WERI-Rb-1 (cell line): ENCODE data around the gene TAGAP.
A peak's percentile ranks its signal among the peaks of the same experiment; 100 is the strongest.

Experiments used
- DNase-seq: peaks from one replicate; pipeline ENCODE4 v3.0.0-alpha.2; 2020
- H3K27ac ChIP-seq: fragments of 250-450 bp; sonication (Bioruptor Pico); 2 replicates; pipeline ENCODE4 v1.5.1; 2020; ENCODE audit warnings: mild to moderate bottlenecking, moderate library complexity
- H3K27me3 ChIP-seq: fragments of 250-450 bp; sonication (Bioruptor Pico); 2 replicates; pipeline ENCODE4 v1.5.1; 2021; ENCODE audit warnings: mild to moderate bottlenecking, low read depth, moderate library complexity; ENCODE audit not compliant: insufficient read depth, severe bottlenecking
- H3K36me3 ChIP-seq: fragments of 250-450 bp; sonication (Bioruptor Pico); 2 replicates; pipeline ENCODE4 v1.5.1; 2020; ENCODE audit warnings: mild to moderate bottlenecking, moderate library complexity
- H3K4me3 ChIP-seq: 2 replicates; pipeline ENCODE4 v1.5.1; 2011; ENCODE audit warnings: low read depth, mild to moderate bottlenecking, control low read depth, low read length
- H3K9me3 ChIP-seq: fragments of 250-450 bp; sonication (Bioruptor Pico); 2 replicates; pipeline ENCODE4 v1.5.1; 2021; ENCODE audit warnings: mild to moderate bottlenecking, moderate library complexity; ENCODE audit not compliant: severe bottlenecking
- CTCF ChIP-seq: IDR thresholded peaks from 2 replicates; pipeline ENCODE4 v1.5.1; 2011; ENCODE audit warnings: low read depth, mild to moderate bottlenecking, control low read depth, inconsistent platforms, low read length

Gene TAGAP

DNA sequence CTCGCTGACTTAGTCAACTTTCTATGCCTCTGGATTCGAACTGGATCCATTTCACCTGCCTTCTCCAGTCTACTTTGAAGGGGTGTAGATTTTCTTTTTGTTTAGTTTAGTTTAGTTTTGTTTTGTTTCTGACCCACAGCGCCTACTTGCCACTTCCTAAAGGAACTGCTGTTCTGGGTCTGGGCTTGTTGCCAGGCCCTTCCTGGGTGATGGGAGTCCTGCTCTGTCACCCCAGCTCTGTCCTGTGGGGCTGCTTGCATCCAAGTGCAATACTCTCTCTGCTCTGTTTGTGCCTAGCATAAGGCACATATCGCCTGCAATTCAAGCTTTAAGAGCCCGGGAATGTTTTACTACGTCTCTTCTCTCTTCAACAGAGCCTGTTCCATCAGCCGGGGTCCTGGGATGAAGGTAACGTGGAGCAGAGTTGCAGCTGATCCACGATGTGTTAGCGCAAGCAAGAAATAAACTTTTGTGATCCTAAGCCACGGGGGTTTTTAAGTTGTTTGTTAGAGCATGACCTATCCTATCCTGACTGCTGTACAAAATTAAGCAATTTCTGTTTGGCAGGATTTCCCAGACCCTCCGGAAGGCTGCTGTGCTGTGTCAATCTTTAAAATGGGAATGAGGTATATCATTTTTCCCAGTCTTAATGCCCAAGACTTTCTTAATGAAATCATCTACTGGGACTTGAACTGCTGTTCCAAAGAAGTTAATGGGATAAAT, 30.9 kb upstream of the TAGAP start:
- Histone ChIP-seq H3K36me3 (no peaks in the 10 kb centered on the region), H3K9me3 (no peaks in the 10 kb centered on the region), H3K4me3 (no peak overlapping the region), H3K27ac (no peak overlapping the region), H3K27me3 (no peaks in the 10 kb centered on the region)
- no peak for TF ChIP-seq CTCF
- DNase-seq = no peak

GRCh38 chr6:159074876-159075275, 30.1 kb upstream of the TAGAP start:
- DNase-seq = peak; percentile 30

GRCh38 chr6:159074120-159074684, 29.4 kb upstream of the TAGAP start:
- no peak overlapping the region for H3K4me3 ChIP-seq
- peak; percentile 16 for DNase-seq
- H3K27ac ChIP-seq = no peak overlapping the region
- no peaks in the 10 kb centered on the region for H3K9me3 ChIP-seq
- no peak for TF ChIP-seq CTCF
- H3K27me3 ChIP-seq = no peaks in the 10 kb centered on the region
- no peaks in the 10 kb centered on the region for H3K36me3 ChIP-seq

More at GRCh38 chr6:159074876-159075275, 30.1 kb upstream of the TAGAP start:
- Histone ChIP-seq H3K9me3 (no peaks in the 10 kb centered on the region), H3K36me3 (no peaks in the 10 kb centered on the region), H3K27ac (no peak overlapping the region), H3K27me3 (no peaks in the 10 kb centered on the region), H3K4me3 (no peak overlapping the region)
- TF ChIP-seq CTCF = no peak

GRCh38 chr6:159071843-159072769, 27.3 kb upstream of the TAGAP start:
- Histone ChIP-seq H3K4me3 (no peak overlapping the region), H3K27ac (no peak overlapping the region), H3K36me3 (no peaks in the 10 kb centered on the region), H3K27me3 (no peaks in the 10 kb centered on the region), H3K9me3 (no peaks in the 10 kb centered on the region)
- no peak for DNase-seq
- no peak for TF ChIP-seq CTCF

GRCh38 chr6:159068904-159069578, 24.2 kb upstream of the TAGAP start:
- no peaks in the 10 kb centered on the region for H3K36me3 ChIP-seq
- H3K27ac ChIP-seq = no peak overlapping the region
- H3K27me3 ChIP-seq = no peaks in the 10 kb centered on the region
- no peak overlapping the region for H3K4me3 ChIP-seq
- TF ChIP-seq CTCF = no peak
- DNase-seq = no peak
- H3K9me3 ChIP-seq = no peaks in the 10 kb centered on the region
